ENCODE measurements around the gene WASHC3.
"Not testable (repeated sequence)": the region's sequence is repeated elsewhere in the genome, so short reads cannot be mapped to it uniquely, and the experiment has no call there.

The WASHC3 gene

GRCh38 chr12:102023343-102023930 is 38.4 kb downstream of the WASHC3 start:
- no peak overlapping the region for H3K27ac Mint-ChIP-seq
- H3K4me3 Mint-ChIP-seq: no peak overlapping the region
- no peaks in the 10 kb centered on the region for H3K9me3 Mint-ChIP-seq
- no peaks in the 10 kb centered on the region for H3K4me1 Mint-ChIP-seq (ENCODE audit: low read depth)
- H3K27me3 Mint-ChIP-seq (ENCODE audit: low read depth): no peaks in the 10 kb centered on the region
- H3K36me3 Mint-ChIP-seq (ENCODE audit: low read depth): peaks cover 19% of the 10 kb centered on the region

DNA sequence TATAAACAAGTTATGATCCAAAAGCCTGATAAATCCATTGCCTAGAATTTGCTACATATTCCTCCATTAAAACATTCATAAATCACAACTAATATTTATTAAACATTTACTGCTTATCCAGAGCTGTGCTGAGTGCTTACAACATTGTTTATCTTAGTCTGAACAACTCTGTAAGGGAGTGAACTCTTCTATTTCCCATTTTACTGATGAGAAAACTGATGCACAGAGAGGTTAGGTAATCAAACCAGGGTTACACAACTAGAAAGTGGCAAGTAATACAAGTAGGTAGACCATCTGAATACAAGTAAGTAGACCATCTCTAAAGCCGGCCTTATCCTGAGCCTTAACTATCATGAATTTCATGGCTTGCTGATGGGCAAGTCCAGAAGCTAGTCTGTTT is 39.5 kb downstream of the WASHC3 start:
- H3K4me3 Mint-ChIP-seq: no peak overlapping the region
- H3K27ac Mint-ChIP-seq: no peak overlapping the region
- peaks cover 20% of the 10 kb centered on the region for H3K36me3 Mint-ChIP-seq (ENCODE audit: low read depth)
- H3K9me3 Mint-ChIP-seq: no peaks in the 10 kb centered on the region
- H3K27me3 Mint-ChIP-seq (ENCODE audit: low read depth): no peaks in the 10 kb centered on the region
- H3K4me1 Mint-ChIP-seq (ENCODE audit: low read depth): peaks cover under 1% of the 10 kb centered on the region

DNA sequence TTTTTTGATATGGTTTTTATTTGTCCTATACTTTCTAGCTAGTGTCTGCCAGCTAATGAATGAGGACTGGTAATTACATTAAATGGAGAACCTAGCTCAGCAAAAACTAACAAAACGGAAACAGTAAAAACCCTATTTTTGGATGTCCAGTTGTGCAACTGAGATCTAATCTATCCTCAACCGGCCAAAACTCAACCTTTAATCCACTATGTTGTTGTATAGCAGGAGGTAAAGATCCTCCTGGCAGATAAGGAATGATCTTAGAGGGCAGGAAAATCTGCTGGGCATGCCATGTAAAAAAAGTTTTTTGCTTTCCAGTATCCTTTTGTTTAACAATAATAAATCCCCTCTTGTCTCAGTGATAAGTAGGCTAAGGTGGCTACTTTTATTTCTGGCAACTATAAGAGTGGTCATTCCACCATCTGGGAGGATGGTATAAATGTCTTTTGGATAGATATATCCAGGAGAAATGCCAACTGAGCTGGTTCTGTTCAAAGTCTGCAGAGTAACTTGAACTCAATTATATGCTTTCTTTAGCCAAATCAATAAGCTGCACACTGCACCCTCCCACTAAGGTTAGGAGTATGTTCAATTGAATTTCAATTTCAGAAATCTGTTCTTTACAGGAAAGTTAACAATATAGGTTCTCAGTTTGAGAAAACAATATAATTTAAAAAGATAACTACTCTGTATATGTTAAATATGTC is 40.1 kb downstream of the WASHC3 start:
- Mint-ChIP-seq H3K4me1 (ENCODE audit: low read depth) (peaks cover 2% of the 10 kb centered on the region), H3K9me3 (no peaks in the 10 kb centered on the region), H3K36me3 (ENCODE audit: low read depth) (peaks cover 23% of the 10 kb centered on the region), H3K4me3 (no peak overlapping the region), H3K27me3 (ENCODE audit: low read depth) (no peaks in the 10 kb centered on the region), H3K27ac (no peak overlapping the region)

GRCh38 chr12:102018607-102019006 is 43.2 kb downstream of the WASHC3 start:
- H3K4me1 Mint-ChIP-seq (ENCODE audit: low read depth); H3K27ac Mint-ChIP-seq; H3K4me3 Mint-ChIP-seq; H3K9me3 Mint-ChIP-seq; H3K27me3 Mint-ChIP-seq (ENCODE audit: low read depth): not testable (repeated sequence)
- H3K36me3 Mint-ChIP-seq (ENCODE audit: low read depth): peaks cover 15% of the 10 kb centered on the region

GRCh38 chr12:102016472-102016871 is 45.3 kb downstream of the WASHC3 start:
- peaks cover 2% of the 10 kb centered on the region for H3K4me1 Mint-ChIP-seq (ENCODE audit: low read depth)
- no peak overlapping the region for H3K27ac Mint-ChIP-seq
- H3K27me3 Mint-ChIP-seq (ENCODE audit: low read depth): no peaks in the 10 kb centered on the region
- no peaks in the 10 kb centered on the region for H3K9me3 Mint-ChIP-seq
- peaks cover 21% of the 10 kb centered on the region for H3K36me3 Mint-ChIP-seq (ENCODE audit: low read depth)
- no peak overlapping the region for H3K4me3 Mint-ChIP-seq

DNA sequence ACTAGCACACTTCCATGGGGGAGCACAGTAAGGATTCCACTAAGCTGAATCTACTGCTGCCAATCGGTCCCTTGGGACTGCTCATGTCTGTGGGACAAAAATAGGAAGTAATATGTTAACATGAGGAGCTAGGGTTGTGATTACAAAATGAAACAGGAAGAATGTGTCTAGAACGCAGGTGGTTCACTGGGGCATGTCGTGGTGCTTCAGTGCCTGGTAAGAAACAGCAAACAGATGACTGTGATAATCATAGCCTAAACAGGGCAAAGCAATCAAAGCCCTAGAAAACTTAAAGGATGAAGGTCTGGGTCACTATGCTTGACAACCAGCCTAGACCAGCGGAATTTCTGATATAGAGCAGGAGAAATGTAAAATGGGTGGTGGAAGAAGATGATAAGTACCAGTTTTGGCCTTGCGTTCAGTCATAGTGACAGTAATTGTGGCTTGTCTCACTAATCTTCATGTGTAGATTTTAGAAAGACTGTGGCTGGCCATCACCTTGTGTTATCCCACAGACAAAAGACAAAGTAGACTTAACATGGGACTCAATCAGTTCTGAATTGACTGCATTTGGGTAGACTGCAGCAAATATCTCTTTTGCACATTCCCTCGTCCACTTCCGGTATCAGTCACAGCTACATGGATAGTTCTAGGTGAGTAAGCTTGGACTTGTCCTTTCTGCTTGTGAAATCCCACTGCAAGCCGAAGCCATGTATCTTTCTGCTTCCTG is 51.4 kb downstream of the WASHC3 start:
- Mint-ChIP-seq H3K36me3 (ENCODE audit: low read depth) (peaks cover 24% of the 10 kb centered on the region), H3K9me3 (no peaks in the 10 kb centered on the region), H3K4me3 (no peak overlapping the region), H3K27me3 (ENCODE audit: low read depth) (no peaks in the 10 kb centered on the region), H3K4me1 (ENCODE audit: low read depth) (no peaks in the 10 kb centered on the region), H3K27ac (no peak overlapping the region)

DNA sequence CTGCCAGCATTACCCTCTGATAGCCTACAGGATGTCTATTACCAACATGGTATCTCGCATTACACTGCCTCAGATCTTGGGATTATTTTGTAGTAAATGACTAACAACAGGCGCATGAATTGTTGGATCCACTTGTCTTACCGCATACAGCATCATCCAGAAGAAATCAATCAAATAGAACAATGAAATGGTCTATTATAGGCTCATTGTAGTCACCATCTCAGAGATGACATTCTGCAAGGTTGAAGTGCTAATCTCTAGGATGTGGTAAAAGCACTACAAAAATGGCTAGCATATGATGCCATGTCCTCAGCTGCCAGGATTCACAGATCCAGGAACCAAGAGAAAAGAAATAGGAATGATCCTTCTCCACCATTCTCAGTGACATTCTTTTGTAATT is 52.0 kb downstream of the WASHC3 start:
- Mint-ChIP-seq H3K9me3 (no peaks in the 10 kb centered on the region), H3K36me3 (ENCODE audit: low read depth) (peaks cover 24% of the 10 kb centered on the region), H3K4me1 (ENCODE audit: low read depth) (no peaks in the 10 kb centered on the region), H3K27ac (no peak overlapping the region), H3K27me3 (ENCODE audit: low read depth) (no peaks in the 10 kb centered on the region), H3K4me3 (no peak overlapping the region)

- Mint-ChIP-seq H3K36me3 (ENCODE audit: low read depth) (peaks cover 24% of the 10 kb centered on the region), H3K27me3 (ENCODE audit: low read depth) (no peaks in the 10 kb centered on the region), H3K4me1 (ENCODE audit: low read depth) (no peaks in the 10 kb centered on the region), H3K27ac (no peak overlapping the region), H3K4me3 (no peak overlapping the region), H3K9me3 (no peaks in the 10 kb centered on the region)
Measured at GRCh38 chr12:102008615-102009126, 53.1 kb downstream of the WASHC3 start.

DNA sequence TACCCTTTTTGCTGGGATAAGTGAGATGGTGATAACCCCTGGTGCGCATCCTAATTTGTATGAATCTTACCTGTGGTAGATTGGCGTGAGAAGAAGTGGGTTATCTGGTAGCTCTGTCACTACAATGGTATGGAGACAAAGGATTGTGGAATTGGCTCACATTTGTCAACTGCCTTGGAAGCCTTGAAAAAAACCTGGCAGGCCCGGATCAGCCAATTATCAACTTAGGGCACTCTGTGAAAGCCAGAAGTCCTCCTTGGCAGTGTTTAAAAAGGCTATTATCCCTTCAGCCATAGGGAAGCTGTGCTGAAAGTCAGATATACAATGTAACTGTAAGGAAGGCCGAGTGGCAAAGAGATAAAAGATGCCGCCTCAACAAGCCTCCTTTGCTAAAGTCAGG is 56.5 kb downstream of the WASHC3 start:
- no peaks in the 10 kb centered on the region for H3K4me1 Mint-ChIP-seq (ENCODE audit: low read depth)
- no peak overlapping the region for H3K27ac Mint-ChIP-seq
- no peak overlapping the region for H3K4me3 Mint-ChIP-seq
- H3K36me3 Mint-ChIP-seq (ENCODE audit: low read depth): peaks cover 13% of the 10 kb centered on the region
- no peaks in the 10 kb centered on the region for H3K9me3 Mint-ChIP-seq
- H3K27me3 Mint-ChIP-seq (ENCODE audit: low read depth): peaks cover 6% of the 10 kb centered on the region

DNA sequence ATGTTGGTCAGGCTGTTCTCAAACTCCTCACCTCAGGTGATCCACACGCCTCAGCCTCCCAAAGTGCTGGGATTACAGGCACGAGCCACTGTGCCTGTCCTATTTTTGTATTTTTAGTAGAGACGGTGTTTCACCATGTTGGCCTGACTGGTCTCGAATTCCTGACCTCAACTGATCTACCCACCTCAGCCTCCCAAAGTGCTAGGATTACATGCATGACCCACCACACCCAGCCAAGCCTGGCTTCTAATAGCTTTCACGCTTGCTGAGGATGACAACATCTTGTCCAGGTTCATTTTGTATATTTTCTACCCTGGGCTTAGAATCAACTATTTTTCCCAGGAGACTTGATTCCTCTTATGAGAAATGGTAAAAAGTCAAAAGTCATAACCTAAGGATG is 64.7 kb downstream of the WASHC3 start:
- Mint-ChIP-seq H3K27ac (no peak overlapping the region), H3K9me3 (no peaks in the 10 kb centered on the region), H3K36me3 (ENCODE audit: low read depth) (no peaks in the 10 kb centered on the region), H3K4me1 (ENCODE audit: low read depth) (no peaks in the 10 kb centered on the region), H3K4me3 (no peak overlapping the region), H3K27me3 (ENCODE audit: low read depth) (peaks cover 7% of the 10 kb centered on the region)

GRCh38 chr12:101995684-101996083 is 66.1 kb downstream of the WASHC3 start:
- H3K9me3 Mint-ChIP-seq: no peaks in the 10 kb centered on the region
- no peaks in the 10 kb centered on the region for H3K4me1 Mint-ChIP-seq (ENCODE audit: low read depth)
- no peak overlapping the region for H3K4me3 Mint-ChIP-seq
- H3K36me3 Mint-ChIP-seq (ENCODE audit: low read depth): no peaks in the 10 kb centered on the region
- peaks cover 21% of the 10 kb centered on the region for H3K27me3 Mint-ChIP-seq (ENCODE audit: low read depth)
- no peak overlapping the region for H3K27ac Mint-ChIP-seq

- no peaks in the 10 kb centered on the region for H3K4me1 Mint-ChIP-seq (ENCODE audit: low read depth)
- H3K27me3 Mint-ChIP-seq (ENCODE audit: low read depth): peaks cover 39% of the 10 kb centered on the region
Measured at GRCh38 chr12:101992091-101992490, 69.7 kb downstream of the WASHC3 start.

DNA sequence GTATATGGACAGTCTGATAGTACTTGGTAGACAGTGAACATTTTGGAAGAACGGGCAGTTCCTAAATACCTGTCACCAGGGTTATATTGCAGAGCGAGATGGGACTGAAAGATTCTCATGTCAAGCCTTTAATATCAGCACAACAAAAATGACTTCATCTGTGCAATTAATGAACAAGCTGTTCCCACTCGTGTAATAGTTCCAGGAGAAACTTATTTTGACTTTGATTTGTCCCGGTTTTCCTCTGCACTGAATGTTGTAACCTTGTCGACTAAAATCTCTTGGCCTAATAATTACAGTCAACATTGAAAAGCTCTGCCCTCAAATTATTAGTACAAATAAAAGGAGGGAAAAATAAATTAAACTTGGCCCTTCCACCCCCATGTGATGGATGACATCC is 79.5 kb downstream of the WASHC3 start:
- Mint-ChIP-seq H3K9me3 (no peaks in the 10 kb centered on the region), H3K4me3 (no peak overlapping the region), H3K4me1 (ENCODE audit: low read depth) (no peaks in the 10 kb centered on the region), H3K27ac (no peak overlapping the region), H3K27me3 (ENCODE audit: low read depth) (peaks cover 30% of the 10 kb centered on the region), H3K36me3 (ENCODE audit: low read depth) (no peaks in the 10 kb centered on the region)

More at GRCh38 chr12:101992091-101992490, 69.7 kb downstream of the WASHC3 start:
- no peak overlapping the region for H3K27ac Mint-ChIP-seq
- no peak overlapping the region for H3K4me3 Mint-ChIP-seq
- H3K9me3 Mint-ChIP-seq: no peaks in the 10 kb centered on the region
- no peaks in the 10 kb centered on the region for H3K36me3 Mint-ChIP-seq (ENCODE audit: low read depth)

DNA sequence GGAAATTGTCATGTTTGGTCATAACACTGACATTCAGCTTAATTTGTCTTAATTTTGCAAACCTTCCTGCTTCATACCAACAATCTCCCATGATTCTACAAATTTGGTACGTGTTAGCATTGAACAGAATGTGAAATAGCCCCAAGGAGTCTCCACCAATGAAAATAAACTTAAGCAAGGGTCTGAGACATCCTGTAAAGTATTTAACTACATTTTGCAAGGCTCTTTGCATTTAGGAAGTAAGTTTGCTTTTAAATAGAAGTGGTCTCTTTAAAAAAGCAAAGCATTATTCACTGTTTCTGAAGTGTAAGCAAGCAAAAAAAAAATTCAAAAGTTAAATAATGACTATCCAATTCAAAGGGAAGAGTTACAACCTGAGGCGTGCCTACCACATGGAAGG is 79.9 kb downstream of the WASHC3 start:
- H3K36me3 Mint-ChIP-seq (ENCODE audit: low read depth): no peaks in the 10 kb centered on the region
- H3K4me3 Mint-ChIP-seq: no peak overlapping the region
- no peak overlapping the region for H3K27ac Mint-ChIP-seq
- H3K4me1 Mint-ChIP-seq (ENCODE audit: low read depth): no peaks in the 10 kb centered on the region
- H3K27me3 Mint-ChIP-seq (ENCODE audit: low read depth): peaks cover 26% of the 10 kb centered on the region
- H3K9me3 Mint-ChIP-seq: no peaks in the 10 kb centered on the region

DNA sequence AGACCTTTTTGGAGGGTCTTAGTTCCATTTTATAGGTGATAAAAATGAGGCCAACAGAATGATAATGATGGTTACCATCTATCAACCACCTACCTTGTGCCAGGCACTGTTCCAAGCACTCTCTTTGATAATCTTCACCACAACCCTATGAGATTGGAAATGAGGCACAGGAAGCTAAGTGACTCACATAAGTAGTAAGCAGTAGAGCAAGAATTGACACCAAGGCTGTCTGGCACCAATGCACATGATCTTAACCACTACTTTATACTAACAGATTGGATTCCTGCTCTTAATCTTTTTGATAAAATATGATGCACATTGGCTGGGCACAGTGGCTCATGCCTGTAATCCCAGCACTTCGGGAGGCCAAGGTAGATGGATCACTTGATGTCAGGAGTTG is 93.0 kb downstream of the WASHC3 start:
- H3K9me3 Mint-ChIP-seq: no peaks in the 10 kb centered on the region
- peaks cover 15% of the 10 kb centered on the region for H3K4me1 Mint-ChIP-seq (ENCODE audit: low read depth)
- H3K4me3 Mint-ChIP-seq: no peak overlapping the region
- H3K36me3 Mint-ChIP-seq (ENCODE audit: low read depth): no peaks in the 10 kb centered on the region
- peaks cover 8% of the 10 kb centered on the region for H3K27me3 Mint-ChIP-seq (ENCODE audit: low read depth)
- no peak overlapping the region for H3K27ac Mint-ChIP-seq

Data from T-helper 1 cell treated with Interleukin-12 subunit alpha and Interleukin-12 subunit beta and Interleukin-4 antibody, amounts not matched to agents 30 μg/mL and 1 μg/mL, for 36 hours (primary cell).